Fibroblast of the aortic adventitia (primary cell): Measurements from ENCODE around the gene BCAR3. TPM values are rescaled to one million over a fixed set of nuclear protein-coding genes. Genes with fewer than 3 reads are reported as not detected.
"Not testable (repeated sequence)": the region's sequence is repeated elsewhere in the genome, so short reads cannot be mapped to it uniquely, and the experiment has no call there.

Source experiments
- DNase-seq: peaks from one replicate; pipeline ENCODE4 v3.0.0-alpha.2; 2010; ENCODE audit warnings: low read depth
- H3K4me3 ChIP-seq: 2 replicates; pipeline ENCODE4 v1.5.1; 2011; ENCODE audit warnings: low read depth, mild to moderate bottlenecking, control low read depth, low read length, moderate library complexity
- CTCF ChIP-seq: IDR thresholded peaks from 2 replicates; pipeline ENCODE4 v1.5.1; 2011; ENCODE audit warnings: mild to moderate bottlenecking, low read length, control low read depth, inconsistent platforms; ENCODE audit not compliant: insufficient read depth
- total RNA-seq: library from RNA; depleted of rRNA; stranded (reverse); fragments of >200 nt; gene quantifications from 2 replicates; pipeline ENCODE4 v1.2.3, GENCODE V29; 2012; ENCODE audit warnings: low replicate concordance

Gene BCAR3
- total RNA-seq, 1 donor: 34.4 TPM

GRCh38 chr1:93701629-93702028, 20.0 kb upstream of the BCAR3 start:
- TF ChIP-seq CTCF: no peak
- DNase-seq: peak; percentile 92
- no peak overlapping the region for H3K4me3 ChIP-seq

- DNase-seq: no peak
- TF ChIP-seq CTCF: no peak
Measured at GRCh38 chr1:93700532-93701469, 19.2 kb upstream of the BCAR3 start.

GRCh38 chr1:93699503-93700168, 18.0 kb upstream of the BCAR3 start:
- H3K4me3 ChIP-seq: no peak overlapping the region
- no peak for DNase-seq
- no peak for TF ChIP-seq CTCF

More at GRCh38 chr1:93700532-93701469, 19.2 kb upstream of the BCAR3 start:
- no peak overlapping the region for H3K4me3 ChIP-seq

GRCh38 chr1:93699049-93699384, 17.4 kb upstream of the BCAR3 start:
- H3K4me3 ChIP-seq: no peak overlapping the region
- no peak for TF ChIP-seq CTCF
- no peak for DNase-seq

GRCh38 chr1:93698329-93699048, 16.9 kb upstream of the BCAR3 start:
- no peak for TF ChIP-seq CTCF
- no peak for DNase-seq
- no peak overlapping the region for H3K4me3 ChIP-seq

GRCh38 chr1:93697566-93697965, 15.9 kb upstream of the BCAR3 start:
- H3K4me3 ChIP-seq, DNase-seq: not testable (repeated sequence)
